GM12891 (cell line): Measurements from ENCODE around the gene EPB41L3.

Source experiments
- POLR2A ChIP-seq: IDR thresholded peaks from 2 replicates; pipeline ENCODE4 v1.6.1; 2011; ENCODE audit warnings: low read depth, low read length, control low read depth
- POLR2AphosphoS5 ChIP-seq: IDR thresholded peaks from 2 replicates; pipeline ENCODE4 v1.6.1; 2011; ENCODE audit warnings: low read depth, low read length, control low read depth
- POU2F2 ChIP-seq: IDR thresholded peaks from 2 replicates; pipeline ENCODE4 v1.6.1; 2011; ENCODE audit warnings: low read depth, mild to moderate bottlenecking, control low read depth, low read length, moderate library complexity
- SPI1 ChIP-seq: IDR thresholded peaks from 2 replicates; pipeline ENCODE4 v1.6.1; 2011; ENCODE audit warnings: low read depth, low read length, control low read depth
- TAF1 ChIP-seq: IDR thresholded peaks from 2 replicates; pipeline ENCODE4 v1.6.1; 2011; ENCODE audit warnings: low read depth, low read length, control low read depth

- no peak for TF ChIP-seq TAF1
- TF ChIP-seq POU2F2: no peak
- no peak for TF ChIP-seq POLR2A
- no peak for TF ChIP-seq POLR2AphosphoS5
- TF ChIP-seq SPI1: no peak
These were observed 639 bp downstream of the EPB41L3 start for GRCh38 chr18:5543036-5543680.
